GM18499 (cell line): ENCODE measurements around the gene ZNF17.
A peak's percentile ranks its signal among the peaks of the same experiment; 100 is the strongest.
"Not testable (repeated sequence)": the region's sequence is repeated elsewhere in the genome, so short reads cannot be mapped to it uniquely, and the experiment has no call there.

Experiments used
- ATAC-seq: cut with Tn5 transposase; IDR thresholded peaks from one replicate; pipeline ENCODE4 v1.9.1; 2021; ENCODE audit warnings: moderate number of reproducible peaks; ENCODE audit not compliant: insufficient read depth, unreplicated experiment

Gene ZNF17

GRCh38 chr19:57410877-57411671 is at the start of gene ZNF17:
ZNF17 (plus strand) TSS chr19:57411161; CDS start chr19:57413616, 2,455 bp downstream.
- ATAC-seq = peak; percentile 76

- ATAC-seq = no peak
Measured at GRCh38 chr19:57362419-57362818, 48.5 kb upstream of the ZNF17 start.

- ATAC-seq = peak; percentile 95
Measured at GRCh38 chr19:57362997-57363687, 47.8 kb upstream of the ZNF17 start, which contains the start of the genes TRAPPC2B and ZNF547. TRAPPC2B (plus strand) TSS chr19:57363551; CDS start chr19:57364834, 1,283 bp downstream. ZNF547 (plus strand) TSS chr19:57363551; CDS start chr19:57368556, 5,005 bp downstream.

- ATAC-seq = no peak
Measured at GRCh38 chr19:57363688-57364181, 47.2 kb upstream of the ZNF17 start.

- ATAC-seq = no peak
Measured at GRCh38 chr19:57366776-57367175, 44.2 kb upstream of the ZNF17 start.

- no peak for ATAC-seq
Measured at GRCh38 chr19:57374179-57374578, 36.8 kb upstream of the ZNF17 start.

GRCh38 chr19:57374647-57375046 is 36.3 kb upstream of the ZNF17 start:
- ATAC-seq = not testable (repeated sequence)

GRCh38 chr19:57376151-57376550 is 34.8 kb upstream of the ZNF17 start:
- ATAC-seq = no peak

- no peak for ATAC-seq
Measured at GRCh38 chr19:57377498-57378146, 33.3 kb upstream of the ZNF17 start.

- ATAC-seq = no peak
Measured at GRCh38 chr19:57380923-57381322, 30.0 kb upstream of the ZNF17 start.

GRCh38 chr19:57382806-57383488 is 28.0 kb upstream of the ZNF17 start:
- ATAC-seq = no peak

- no peak for ATAC-seq
Measured at GRCh38 chr19:57389194-57389729, 21.7 kb upstream of the ZNF17 start.

GRCh38 chr19:57389730-57390598 is 21.0 kb upstream of the ZNF17 start, which contains the start of gene ZNF548:
ZNF548 (plus strand) TSS chr19:57389854; CDS start chr19:57390100, 246 bp downstream.
- ATAC-seq = peak; percentile 94

- ATAC-seq = no peak
Measured at GRCh38 chr19:57395710-57396109, 15.3 kb upstream of the ZNF17 start.

GRCh38 chr19:57398868-57399267 is 12.1 kb upstream of the ZNF17 start:
- no peak for ATAC-seq

GRCh38 chr19:57403737-57404563 is 7.0 kb upstream of the ZNF17 start:
- ATAC-seq = no peak

GRCh38 chr19:57406516-57407123 is 4.3 kb upstream of the ZNF17 start:
- no peak for ATAC-seq

GRCh38 chr19:57419439-57419838 is 8.5 kb downstream of the ZNF17 start:
- no peak for ATAC-seq
